GM19351 (cell line): Measurements from ENCODE around the gene CD248.

Experiments
- ATAC-seq: cut with Tn5 transposase; IDR thresholded peaks from one replicate; pipeline ENCODE4 v1.9.1; 2021; ENCODE audit warnings: mild to moderate bottlenecking, moderate library complexity; ENCODE audit not compliant: unreplicated experiment

The CD248 gene

GRCh38 chr11:66289548-66290329 is 27.1 kb downstream of the CD248 start:
- peak; percentile 34 for ATAC-seq

- ATAC-seq = peak; percentile 93
These were observed 27.9 kb downstream of the CD248 start, which contains the start of gene YIF1A for GRCh38 chr11:66288671-66289547. Gene YIF1A (minus strand): TSS chr11:66289143. CDS start chr11:66288985, 158 bp downstream.

- ATAC-seq = no peak
These were observed 28.8 kb downstream of the CD248 start for GRCh38 chr11:66287889-66288670.

GRCh38 chr11:66287211-66287888 is 29.5 kb downstream of the CD248 start:
- no peak for ATAC-seq

- no peak for ATAC-seq
These were observed 30.1 kb downstream of the CD248 start for GRCh38 chr11:66286699-66287098.

GRCh38 chr11:66285250-66285947 is 31.4 kb downstream of the CD248 start:
- no peak for ATAC-seq

GRCh38 chr11:66284526-66285078 is 32.2 kb downstream of the CD248 start:
- ATAC-seq = no peak

- no peak for ATAC-seq
These were observed 33.3 kb downstream of the CD248 start for GRCh38 chr11:66283461-66284105.

- peak; percentile 90 for ATAC-seq
These were observed 34.1 kb downstream of the CD248 start for GRCh38 chr11:66282468-66283455.

GRCh38 chr11:66281776-66282467 is 34.9 kb downstream of the CD248 start:
- ATAC-seq = no peak

GRCh38 chr11:66281001-66281400 is 35.8 kb downstream of the CD248 start:
- ATAC-seq = no peak

- no peak for ATAC-seq
These were observed 36.4 kb downstream of the CD248 start for GRCh38 chr11:66280428-66280827.

GRCh38 chr11:66279092-66279734 is 37.6 kb downstream of the CD248 start:
- ATAC-seq = no peak

GRCh38 chr11:66278363-66279091 is 38.3 kb downstream of the CD248 start:
- ATAC-seq = no peak

GRCh38 chr11:66277471-66278362 is 39.1 kb downstream of the CD248 start, which contains the start of gene CNIH2:
Gene CNIH2 (plus strand): TSS chr11:66278175. CDS start chr11:66278457, 282 bp downstream.
- no peak for ATAC-seq
